Trophoblast cell (in vitro differentiated cells and primary cell): ENCODE data around the gene ANKRD28.

ENCODE experiments used
- DNase-seq, 2 donors: peaks; one replicate each; pipeline ENCODE4 v3.0.0-alpha.2; 2016
- H2AFZ ChIP-seq: 2 replicates; pipeline ENCODE4 v1.6.1; 2013; ENCODE audit warnings: low read length, moderate library complexity, mild to moderate bottlenecking; ENCODE audit not compliant: insufficient read depth, poor library complexity
- H2AK5ac ChIP-seq: 2 replicates; pipeline ENCODE4 v1.6.1; 2013; ENCODE audit warnings: mild to moderate bottlenecking, low read length
- H2BK120ac ChIP-seq: 2 replicates; pipeline ENCODE4 v1.6.1; 2013; ENCODE audit warnings: low read length, mild to moderate bottlenecking, moderate library complexity; ENCODE audit not compliant: insufficient read depth, poor library complexity
- H2BK12ac ChIP-seq: 2 replicates; pipeline ENCODE4 v1.6.1; 2013; ENCODE audit warnings: mild to moderate bottlenecking, low read length, moderate library complexity
- H2BK5ac ChIP-seq: 2 replicates; pipeline ENCODE4 v1.6.1; 2013; ENCODE audit warnings: low read length, low read depth, moderate library complexity, mild to moderate bottlenecking; ENCODE audit not compliant: poor library complexity
- H3K14ac ChIP-seq: 2 replicates; pipeline ENCODE4 v1.6.1; 2013; ENCODE audit warnings: mild to moderate bottlenecking, low read length
- H3K18ac ChIP-seq: 2 replicates; pipeline ENCODE4 v1.6.1; 2013; ENCODE audit warnings: mild to moderate bottlenecking, low read length
- H3K23ac ChIP-seq: 2 replicates; pipeline ENCODE4 v1.6.1; 2013; ENCODE audit warnings: low read length
- H3K27ac ChIP-seq: 2 replicates; pipeline ENCODE4 v1.5.1; 2013; ENCODE audit warnings: low read depth, mild to moderate bottlenecking, inconsistent platforms, low read length, moderate library complexity
- H3K27me3 ChIP-seq: 2 replicates; pipeline ENCODE4 v1.6.1; 2013; ENCODE audit warnings: inconsistent platforms, mild to moderate bottlenecking, low read length, moderate library complexity; ENCODE audit not compliant: insufficient read depth
- H3K36me3 ChIP-seq, 2 experiments: 1 replicate in 1 of 2; 2 replicates in 1 of 2; pipeline ENCODE4 v1.6.1; 2013; ENCODE audit warnings: low read length in 2 of 2, mild to moderate bottlenecking in 2 of 2, moderate library complexity in 1 of 2; ENCODE audit not compliant: insufficient read depth in 2 of 2, control insufficient read depth in 1 of 2
- H3K4ac ChIP-seq: 2 replicates; pipeline ENCODE4 v1.6.1; 2013; ENCODE audit warnings: low read depth, mild to moderate bottlenecking, low read length, moderate library complexity
- H3K4me1 ChIP-seq, 2 experiments: 1 replicate in 1 of 2; 2 replicates in 1 of 2; pipeline ENCODE4 v1.6.1; 2013; ENCODE audit warnings: low read length in 2 of 2, mild to moderate bottlenecking in 2 of 2, moderate library complexity in 1 of 2; ENCODE audit not compliant: insufficient read depth in 2 of 2, control insufficient read depth in 1 of 2
- H3K4me2 ChIP-seq: 2 replicates; pipeline ENCODE4 v1.6.1; 2013; ENCODE audit warnings: inconsistent platforms, mild to moderate bottlenecking, low read length, moderate library complexity
- H3K4me3 ChIP-seq: 2 replicates; pipeline ENCODE4 v1.5.1; 2013; ENCODE audit warnings: mild to moderate bottlenecking, low read depth, low read length, inconsistent platforms
- H3K79me1 ChIP-seq: one replicate; pipeline ENCODE4 v1.6.1; 2013; ENCODE audit warnings: low read length
- H3K79me2 ChIP-seq: 2 replicates; pipeline ENCODE4 v1.6.1; 2013; ENCODE audit warnings: low read length, mild to moderate bottlenecking; ENCODE audit not compliant: control insufficient read depth, insufficient read depth, poor library complexity
- H3K9ac ChIP-seq: 2 replicates; pipeline ENCODE4 v1.6.1; 2013; ENCODE audit warnings: mild to moderate bottlenecking, low read length
- H3K9me3 ChIP-seq: 2 replicates; pipeline ENCODE4 v1.6.1; 2013; ENCODE audit warnings: low read depth, mild to moderate bottlenecking, control low read depth, inconsistent platforms, low read length; ENCODE audit not compliant: insufficient read depth
- H4K12ac ChIP-seq: 2 replicates; pipeline ENCODE4 v1.6.1; 2013; ENCODE audit warnings: low read depth, mild to moderate bottlenecking, low read length, moderate library complexity
- H4K8ac ChIP-seq: 2 replicates; pipeline ENCODE4 v1.6.1; 2013; ENCODE audit warnings: low read depth, mild to moderate bottlenecking, low read length, moderate library complexity
- H4K91ac ChIP-seq: one replicate; pipeline ENCODE4 v1.6.1; 2013; ENCODE audit warnings: low read depth, mild to moderate bottlenecking, low read length, moderate library complexity
- WGBS: extraction: QIAGEN DNeasy Blood & Tissue Kit; methylation state at CpG from one replicate; pipeline ENCODE4 v1.1.7; 2013; ENCODE audit warnings: missing lambda C conversion rate; ENCODE audit not compliant: insufficient read length, insufficient coverage; ENCODE audit errors: extremely low coverage; 5-methylcytosine and 5-hydroxymethylcytosine counted together

The ANKRD28 gene

GRCh38 chr3:15676259-15676658, 121.5 kb downstream of the ANKRD28 start:
- no peak overlapping the region for H2BK120ac ChIP-seq
- no peak overlapping the region for H3K4me3 ChIP-seq
- H4K12ac ChIP-seq: no peak overlapping the region
- H3K9ac ChIP-seq: no peak overlapping the region
- no peak overlapping the region for H4K8ac ChIP-seq
- no peak overlapping the region for H2BK12ac ChIP-seq
- H3K14ac ChIP-seq: no peak overlapping the region
- no peak overlapping the region for H4K91ac ChIP-seq
- H2AFZ ChIP-seq: no peak overlapping the region
- H2BK5ac ChIP-seq: no peak overlapping the region
- H3K4ac ChIP-seq: no peak overlapping the region
- no peak overlapping the region for H3K23ac ChIP-seq
- no peak overlapping the region for H3K4me2 ChIP-seq
- peak in 1 of 2 donors; percentile 6 for DNase-seq
- no CpG with 5 or more reads among the region's 2 CpGs for WGBS
- no peak overlapping the region for H3K18ac ChIP-seq
- H3K4me1 ChIP-seq: no peaks in the 10 kb centered on the region
- H3K79me2 ChIP-seq: no peaks in the 10 kb centered on the region
- H3K9me3 ChIP-seq: no peaks in the 10 kb centered on the region
- H2AK5ac ChIP-seq: no peak overlapping the region
- H3K27me3 ChIP-seq: no peaks in the 10 kb centered on the region
- H3K79me1 ChIP-seq: no peaks in the 10 kb centered on the region
- peaks cover 5 to 8% of the 10 kb centered on the region in 2 experiments for H3K36me3 ChIP-seq
- H3K27ac ChIP-seq: no peak overlapping the region

DNA sequence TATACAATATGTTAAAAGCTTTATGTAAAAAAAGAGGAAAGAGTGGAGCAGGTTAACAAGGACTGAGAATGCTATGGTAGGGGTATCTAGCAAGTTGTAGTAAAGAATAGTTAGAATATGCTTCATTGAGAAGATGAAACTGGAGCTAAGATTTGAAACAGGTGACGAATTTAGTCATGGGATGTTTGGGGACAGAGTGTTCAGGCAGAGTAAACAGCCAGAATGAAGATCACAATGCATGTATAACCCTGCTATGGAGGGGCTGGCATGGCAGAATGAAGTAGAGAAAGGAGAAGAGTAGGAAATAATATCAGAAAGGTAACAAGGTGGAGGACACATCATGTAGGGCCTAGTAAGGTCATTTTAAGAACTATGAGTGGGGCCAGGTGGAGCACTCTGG, 124.2 kb downstream of the ANKRD28 start:
- H3K79me2 ChIP-seq: no peaks in the 10 kb centered on the region
- no peaks in the 10 kb centered on the region for H3K79me1 ChIP-seq
- H3K23ac ChIP-seq: no peak overlapping the region
- no peak overlapping the region for H2BK5ac ChIP-seq
- H3K4me1 ChIP-seq: no peaks in the 10 kb centered on the region
- H3K36me3 ChIP-seq: peaks cover 5% of the 10 kb centered on the region in 2 experiments
- no peak overlapping the region for H2BK12ac ChIP-seq
- no peaks in the 10 kb centered on the region for H3K9me3 ChIP-seq
- no peak overlapping the region for H3K27ac ChIP-seq
- no peak for DNase-seq
- H4K8ac ChIP-seq: no peak overlapping the region
- H4K12ac ChIP-seq: no peak overlapping the region
- H3K4me3 ChIP-seq: no peak overlapping the region
- no peak overlapping the region for H2AK5ac ChIP-seq
- H3K18ac ChIP-seq: no peak overlapping the region
- H4K91ac ChIP-seq: no peak overlapping the region
- no peak overlapping the region for H2AFZ ChIP-seq
- H3K4me2 ChIP-seq: no peak overlapping the region
- H3K27me3 ChIP-seq: no peaks in the 10 kb centered on the region
- no peak overlapping the region for H3K9ac ChIP-seq
- no peak overlapping the region for H3K4ac ChIP-seq
- no CpG with 5 or more reads among the region's 1 CpG for WGBS
- no peak overlapping the region for H3K14ac ChIP-seq
- H2BK120ac ChIP-seq: no peak overlapping the region

DNA sequence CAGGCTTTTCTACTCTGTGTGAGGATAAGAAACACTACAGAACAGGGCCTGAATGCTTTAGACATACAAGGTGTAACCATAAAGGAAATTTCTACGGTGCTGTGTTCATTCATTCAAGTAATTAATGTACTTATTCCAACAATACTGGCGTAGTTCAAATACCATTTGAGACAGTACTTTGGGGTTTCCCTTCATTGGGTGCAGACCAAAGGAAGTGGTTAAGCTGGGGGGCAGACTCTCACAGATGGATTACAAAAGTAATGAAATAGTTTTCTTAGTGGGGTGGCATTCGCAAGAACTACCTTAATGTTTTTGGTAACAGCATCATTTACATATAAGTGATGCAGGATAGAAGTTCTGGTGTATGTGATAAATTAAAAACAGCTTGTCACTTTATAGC, 130.3 kb downstream of the ANKRD28 start:
- no peak overlapping the region for H3K27ac ChIP-seq
- no peak overlapping the region for H2AFZ ChIP-seq
- H3K4me1 ChIP-seq: no peaks in the 10 kb centered on the region
- no peak overlapping the region for H3K9ac ChIP-seq
- no peak for DNase-seq
- H2BK5ac ChIP-seq: no peak overlapping the region
- H2BK120ac ChIP-seq: no peak overlapping the region
- H4K8ac ChIP-seq: no peak overlapping the region
- H3K4ac ChIP-seq: no peak overlapping the region
- no peak overlapping the region for H2AK5ac ChIP-seq
- no peak overlapping the region for H3K14ac ChIP-seq
- H3K9me3 ChIP-seq: peaks cover 1% of the 10 kb centered on the region
- H3K79me1 ChIP-seq: no peaks in the 10 kb centered on the region
- no peak overlapping the region for H2BK12ac ChIP-seq
- H3K23ac ChIP-seq: no peak overlapping the region
- no peaks in the 10 kb centered on the region for H3K27me3 ChIP-seq
- no CpG with 5 or more reads among the region's 3 CpGs for WGBS
- H3K4me3 ChIP-seq: no peak overlapping the region
- no peaks in the 10 kb centered on the region for H3K79me2 ChIP-seq
- H4K12ac ChIP-seq: no peak overlapping the region
- H3K18ac ChIP-seq: no peak overlapping the region
- H3K36me3 ChIP-seq: peaks cover 5 to 8% of the 10 kb centered on the region in 2 experiments
- H4K91ac ChIP-seq: no peak overlapping the region
- no peak overlapping the region for H3K4me2 ChIP-seq

GRCh38 chr3:15666277-15666676, 131.5 kb downstream of the ANKRD28 start:
- no CpG with 5 or more reads among the region's 5 CpGs for WGBS

More at GRCh38 chr3:15666277-15666676, 131.5 kb downstream of the ANKRD28 start:
- H3K18ac ChIP-seq: no peak overlapping the region
- H3K36me3 ChIP-seq: peaks cover 0 to 8% of the 10 kb centered on the region in 2 experiments
- no peak overlapping the region for H2AK5ac ChIP-seq
- H3K4ac ChIP-seq: no peak overlapping the region
- no peak overlapping the region for H4K91ac ChIP-seq
- no peak overlapping the region for H3K4me2 ChIP-seq
- H2BK12ac ChIP-seq: no peak overlapping the region
- no peaks in the 10 kb centered on the region for H3K4me1 ChIP-seq
- no peak overlapping the region for H3K4me3 ChIP-seq
- no peaks in the 10 kb centered on the region for H3K79me2 ChIP-seq
- no peak for DNase-seq
- peaks cover 1% of the 10 kb centered on the region for H3K9me3 ChIP-seq
- no peak overlapping the region for H3K14ac ChIP-seq
- no peak overlapping the region for H3K9ac ChIP-seq
- no peak overlapping the region for H3K27ac ChIP-seq
- no peak overlapping the region for H3K23ac ChIP-seq
- no peak overlapping the region for H2BK120ac ChIP-seq
- no peaks in the 10 kb centered on the region for H3K79me1 ChIP-seq
- no peak overlapping the region for H2BK5ac ChIP-seq
- no peak overlapping the region for H4K8ac ChIP-seq
- H2AFZ ChIP-seq: no peak overlapping the region
- H3K27me3 ChIP-seq: no peaks in the 10 kb centered on the region
- H4K12ac ChIP-seq: no peak overlapping the region
